Superior temporal gyrus (tissue), 1 donor: ENCODE data around the gene ARL15.

Source experiments
- DNase-seq: peaks from one replicate; pipeline ENCODE4 v3.0.0-alpha.2; 2016; ENCODE audit errors: extremely low spot score

Gene ARL15

GRCh38 chr5:54211912-54212311 lies 98.5 kb downstream of the ARL15 start:
- DNase-seq = no peak

GRCh38 chr5:54207566-54207965 lies 102.8 kb downstream of the ARL15 start:
- DNase-seq = no peak

GRCh38 chr5:54206580-54207229 lies 103.7 kb downstream of the ARL15 start:
- DNase-seq = no peak

- DNase-seq = no peak
Measured at GRCh38 chr5:54205918-54206317, 104.5 kb downstream of the ARL15 start.

GRCh38 chr5:54205453-54205852 lies 104.9 kb downstream of the ARL15 start:
- no peak for DNase-seq

- DNase-seq = no peak
Measured at GRCh38 chr5:54197018-54197417, 113.4 kb downstream of the ARL15 start.

GRCh38 chr5:54195701-54196100 lies 114.7 kb downstream of the ARL15 start:
- no peak for DNase-seq

- no peak for DNase-seq
Measured at GRCh38 chr5:54194318-54194717, 116.1 kb downstream of the ARL15 start.

GRCh38 chr5:54187694-54188093 lies 122.7 kb downstream of the ARL15 start:
- no peak for DNase-seq

GRCh38 chr5:54186912-54187445 lies 123.4 kb downstream of the ARL15 start:
- DNase-seq = no peak

- no peak for DNase-seq
Measured at GRCh38 chr5:54186108-54186507, 124.3 kb downstream of the ARL15 start.

GRCh38 chr5:54184806-54185205 lies 125.6 kb downstream of the ARL15 start:
- DNase-seq = no peak

- DNase-seq = no peak
Measured at GRCh38 chr5:54180630-54181031, 129.7 kb downstream of the ARL15 start.

- no peak for DNase-seq
Measured at GRCh38 chr5:54178991-54179390, 131.4 kb downstream of the ARL15 start.

GRCh38 chr5:54178207-54178606 lies 132.2 kb downstream of the ARL15 start:
- no peak for DNase-seq

GRCh38 chr5:54177058-54177457 lies 133.3 kb downstream of the ARL15 start:
- no peak for DNase-seq

- DNase-seq = no peak
Measured at GRCh38 chr5:54176066-54176830, 134.1 kb downstream of the ARL15 start.

GRCh38 chr5:54173251-54173650 lies 137.1 kb downstream of the ARL15 start:
- DNase-seq = no peak

- DNase-seq = no peak
Measured at GRCh38 chr5:54171645-54172384, 138.6 kb downstream of the ARL15 start.

- DNase-seq = no peak
Measured at GRCh38 chr5:54165687-54166086, 144.7 kb downstream of the ARL15 start.

GRCh38 chr5:54162184-54162583 lies 148.2 kb downstream of the ARL15 start:
- no peak for DNase-seq

- DNase-seq = no peak
Measured at GRCh38 chr5:54160329-54160728, 150.0 kb downstream of the ARL15 start.

- no peak for DNase-seq
Measured at GRCh38 chr5:54159893-54160195, 150.5 kb downstream of the ARL15 start.
